H1 (cell line): ENCODE data around the gene HOXD1. TPM values are rescaled to one million over a fixed set of nuclear protein-coding genes. Genes with fewer than 3 reads are reported as not detected.

Experiments
- ATF2 ChIP-seq: IDR thresholded peaks from 2 replicates; pipeline ENCODE4 v1.6.1; 2012; ENCODE audit warnings: low read length, inconsistent platforms
- TAF7 ChIP-seq: optimal IDR thresholded peaks from 2 replicates; pipeline ENCODE3; 2011; ENCODE audit warnings: low read depth, mild to moderate bottlenecking, inconsistent platforms, low read length, moderate library complexity, borderline replicate concordance
- polyA plus RNA-seq, 7 experiments: library from polyadenylated mRNA; depleted of rRNA in 3 of 7; stranded (reverse) in 5 of 7; unstranded in 2 of 7; fragments of >200 nt in 5 of 7; fragments of 200-250 nt in 2 of 7; gene quantifications; 1 replicate in 5 of 7; 2 replicates in 1 of 7; 4 replicates in 1 of 7; pipeline versions ENCODE4 v1.2.1 to v1.2.3, GENCODE V29; 2011 to 2013; ENCODE audit warnings: missing spikeins in 2 of 7, mixed read lengths in 2 of 7
- total RNA-seq: library from RNA; stranded (reverse); fragmentation: NEBNext Ultra II Directional; extraction: Animal tissue kit (Norgen Biotek cat#: 25700); gene quantifications from 2 replicates; pipeline ENCODE4 v1.2.1, GENCODE V29; 2021

HOXD1 gene
- total and polyA plus RNA-seq, 2 of the 8 experiments (the other 6 are each of a cell fraction or from before 2014, with no cell fraction given): 0.03 TPM; not detected in 1

GRCh38 chr2:176154576-176155252 lies 33.8 kb upstream of the HOXD1 start (continued):
- TF ChIP-seq TAF7 (no peak), ATF2 (no peak)
